OCI-LY7 (cell line): ENCODE data around the gene STH. TPM values are rescaled to one million over a fixed set of nuclear protein-coding genes. Genes with fewer than 3 reads are reported as not detected.
"Not testable (repeated sequence)": the region's sequence is repeated elsewhere in the genome, so short reads cannot be mapped to it uniquely, and the experiment has no call there.

Experiments used
- BruUV-seq: library from RNA; stranded (reverse); fragments of 400-500 nt; replicated peaks from 2 replicates; lab custom pipeline; 2021; lab: Mats Ljungman, UMichigan
- CTCF ChIA-PET: fragments of 300-600 bp; sonication (Branson Sonifier 250); formaldehyde crosslinking; loops from one replicate; lab custom pipeline; 2022; ENCODE audit warnings: antibody characterized with exemption; ENCODE audit not compliant: unreplicated experiment; lab: Charles Lee
- POLR2A ChIA-PET: fragments of 300-600 bp; sonication (Branson Sonifier 250); formaldehyde crosslinking; loops from one replicate; lab custom pipeline; 2022; ENCODE audit warnings: antibody characterized with exemption; lab: Charles Lee
- DNase-seq: peaks from one replicate; pipeline ENCODE4 v3.0.0-alpha.2; 2015; ENCODE audit warnings: low spot score
- H2AFZ ChIP-seq: fragments of 200-600 bp; sonication (generic), shearing (Covaris generic); 2 replicates; pipeline ENCODE4 v1.6.1; 2014; ENCODE audit warnings: mild to moderate bottlenecking, antibody characterized with exemption, low read length, moderate library complexity
- H3K27ac ChIP-seq: fragments of 200-600 bp; sonication (generic); 2 replicates; pipeline ENCODE4 v1.5.1; 2014; ENCODE audit warnings: mixed run types, low read depth, mild to moderate bottlenecking, moderate library complexity, low read length, inconsistent platforms; ENCODE audit not compliant: poor library complexity, severe bottlenecking
- H3K36me3 ChIP-seq: fragments of 200-600 bp; sonication (generic); 2 replicates; pipeline ENCODE4 v1.6.1; 2014; ENCODE audit warnings: mild to moderate bottlenecking, antibody characterized with exemption, low read length, moderate library complexity, mixed read lengths; ENCODE audit not compliant: insufficient read depth
- H3K4me1 ChIP-seq: fragments of 200-600 bp; sonication (generic); 2 replicates; pipeline ENCODE4 v1.5.1; 2014; ENCODE audit warnings: mild to moderate bottlenecking, low read length; ENCODE audit not compliant: insufficient read depth, poor library complexity, severe bottlenecking
- H3K4me2 ChIP-seq: fragments of 200-600 bp; sonication (generic); 2 replicates; pipeline ENCODE4 v1.6.1; 2014; ENCODE audit warnings: mild to moderate bottlenecking, low read length
- H3K4me3 ChIP-seq: fragments of 200-600 bp; sonication (generic); 2 replicates; pipeline ENCODE4 v1.5.1; 2014; ENCODE audit warnings: mild to moderate bottlenecking, low read depth, low read length; ENCODE audit not compliant: poor library complexity, severe bottlenecking
- H3K79me2 ChIP-seq: fragments of 200-600 bp; sonication (generic); 2 replicates; pipeline ENCODE4 v1.6.1; 2016; ENCODE audit warnings: low read depth, mild to moderate bottlenecking, low read length, moderate library complexity, mixed read lengths; ENCODE audit not compliant: insufficient read depth
- H3K9me2 ChIP-seq: fragments of 200-600 bp; sonication (generic); 2 replicates; pipeline ENCODE4 v1.6.1; 2016; ENCODE audit warnings: mild to moderate bottlenecking, low read length, mixed read lengths; ENCODE audit not compliant: insufficient read depth
- H3K9me3 ChIP-seq: fragments of 200-600 bp; sonication (generic); 2 replicates; pipeline ENCODE4 v1.6.1; 2014; ENCODE audit warnings: mild to moderate bottlenecking, mixed run types, low read length, mixed read lengths
- H4K20me1 ChIP-seq: fragments of 200-600 bp; sonication (generic); 2 replicates; pipeline ENCODE4 v1.6.1; 2014; ENCODE audit warnings: mild to moderate bottlenecking, antibody characterized with exemption, low read length, moderate library complexity, mixed read lengths; ENCODE audit not compliant: insufficient read depth
- EZH2phosphoT487 ChIP-seq: fragments of 200-600 bp; sonication (generic); IDR thresholded peaks from 2 replicates; pipeline ENCODE4 v1.6.1; 2018; ENCODE audit warnings: low read depth, borderline replicate concordance, mild to moderate bottlenecking, mixed run types, antibody characterized with exemption, low read length, moderate library complexity, mixed read lengths
- intact Hi-C: fragments of 100-400 bp; cut with micrococcal nuclease; formaldehyde crosslinking; loops from one replicate; pipeline ENCODE4 v1.10.0; 2022; ENCODE audit not compliant: unreplicated experiment
- total RNA-seq, 2 experiments: library from RNA; depleted of rRNA in 1 of 2; stranded (reverse); fragments of >200 nt in 1 of 2; shearing (Covaris generic) in 1 of 2; gene quantifications; 2 replicates each; pipeline ENCODE4 v1.2.3, GENCODE V29; 2014 to 2022
- TF ChIP-seq, protein P1 (sequence below): fragments of 200-600 bp; sonication (generic); conservative IDR thresholded peaks from 2 replicates; pipeline ENCODE4 v1.5.1; 2014; ENCODE audit warnings: mild to moderate bottlenecking, antibody characterized with exemption, low read length, moderate library complexity, mixed read lengths

STH gene
- total RNA-seq, 2 experiments from 2014 or later = not detected

- Histone ChIP-seq H3K4me2 (no peak overlapping the region), H4K20me1 (no peaks in the 10 kb centered on the region), H3K79me2 (no peaks in the 10 kb centered on the region), H3K27ac (no peak overlapping the region), H3K9me2 (no peaks in the 10 kb centered on the region), H2AFZ (no peak overlapping the region), H3K4me3 (no peak overlapping the region), H3K9me3 (no peaks in the 10 kb centered on the region), H3K36me3 (no peaks in the 10 kb centered on the region), H3K4me1 (no peaks in the 10 kb centered on the region)
- no TSS peak for BruUV-seq
- POLR2A ChIA-PET = interaction anchor here (1.4 kb wide), 1 partner anchor 36 kb away, joined by 4 read pairs; no protein-coding TSS in a partner anchor
- CTCF ChIA-PET = no interaction called here
- DNase-seq = no peak
- intact Hi-C loops = no loop called here
- no peak for TF ChIP-seq EZH2phosphoT487
- TF ChIP-seq, protein P1, sequence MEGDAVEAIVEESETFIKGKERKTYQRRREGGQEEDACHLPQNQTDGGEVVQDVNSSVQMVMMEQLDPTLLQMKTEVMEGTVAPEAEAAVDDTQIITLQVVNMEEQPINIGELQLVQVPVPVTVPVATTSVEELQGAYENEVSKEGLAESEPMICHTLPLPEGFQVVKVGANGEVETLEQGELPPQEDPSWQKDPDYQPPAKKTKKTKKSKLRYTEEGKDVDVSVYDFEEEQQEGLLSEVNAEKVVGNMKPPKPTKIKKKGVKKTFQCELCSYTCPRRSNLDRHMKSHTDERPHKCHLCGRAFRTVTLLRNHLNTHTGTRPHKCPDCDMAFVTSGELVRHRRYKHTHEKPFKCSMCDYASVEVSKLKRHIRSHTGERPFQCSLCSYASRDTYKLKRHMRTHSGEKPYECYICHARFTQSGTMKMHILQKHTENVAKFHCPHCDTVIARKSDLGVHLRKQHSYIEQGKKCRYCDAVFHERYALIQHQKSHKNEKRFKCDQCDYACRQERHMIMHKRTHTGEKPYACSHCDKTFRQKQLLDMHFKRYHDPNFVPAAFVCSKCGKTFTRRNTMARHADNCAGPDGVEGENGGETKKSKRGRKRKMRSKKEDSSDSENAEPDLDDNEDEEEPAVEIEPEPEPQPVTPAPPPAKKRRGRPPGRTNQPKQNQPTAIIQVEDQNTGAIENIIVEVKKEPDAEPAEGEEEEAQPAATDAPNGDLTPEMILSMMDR = no peak
These were observed 43.7 kb upstream of the STH start for GRCh38 chr17:45955326-45955725.

DNA sequence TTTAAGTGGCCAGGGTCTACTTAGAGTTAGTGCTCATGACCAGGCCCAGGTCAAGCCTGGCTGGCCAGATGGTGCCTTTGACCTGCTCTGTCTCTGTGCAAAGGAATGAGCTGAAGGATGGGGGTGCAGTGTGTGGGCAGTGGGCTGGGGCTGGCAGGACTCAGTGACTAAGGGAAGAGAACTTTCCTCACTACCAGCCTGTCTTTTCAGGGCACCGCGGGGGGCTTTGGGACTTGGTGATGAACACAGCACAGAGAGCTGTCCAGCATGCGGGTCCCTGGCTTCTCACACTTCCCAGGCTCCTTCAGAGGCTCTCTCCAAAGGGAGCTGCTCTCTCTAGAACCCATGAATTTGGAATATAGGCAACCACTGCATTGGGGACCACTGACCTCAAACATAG, 43.0 kb upstream of the STH start:
- no peak overlapping the region for H3K4me2 ChIP-seq
- no peak for DNase-seq
- H3K4me1 ChIP-seq = no peaks in the 10 kb centered on the region
- no peak overlapping the region for H2AFZ ChIP-seq
- TF ChIP-seq, protein P1 = no peak
- TF ChIP-seq EZH2phosphoT487 = no peak
- no peak overlapping the region for H3K27ac ChIP-seq
- ChIA-PET CTCF (no interaction called here), POLR2A (no interaction called here)
- no peaks in the 10 kb centered on the region for H3K9me3 ChIP-seq
- H4K20me1 ChIP-seq = no peaks in the 10 kb centered on the region
- intact Hi-C loops = no loop called here
- H3K4me3 ChIP-seq = no peak overlapping the region
- H3K9me2 ChIP-seq = no peaks in the 10 kb centered on the region
- H3K79me2 ChIP-seq = no peaks in the 10 kb centered on the region
- BruUV-seq = no TSS peak
- H3K36me3 ChIP-seq = no peaks in the 10 kb centered on the region

- POLR2A ChIA-PET, H3K4me2 ChIP-seq, H3K27ac ChIP-seq, H3K4me1 ChIP-seq, DNase-seq, H3K36me3 ChIP-seq, H4K20me1 ChIP-seq, CTCF ChIA-PET, H3K79me2 ChIP-seq, H2AFZ ChIP-seq, H3K4me3 ChIP-seq, H3K9me2 ChIP-seq, BruUV-seq, H3K9me3 ChIP-seq, intact Hi-C loops: not testable (repeated sequence)
These were observed 42.3 kb upstream of the STH start for GRCh38 chr17:45956746-45957145.
